ENCODE measurements around the gene GARIN5B.

The GARIN5B gene

GRCh38 chr19:55370305-55370988 is 7.4 kb upstream of the GARIN5B start, which contains the start of gene IL11:
Gene IL11 (minus strand): TSS chr19:55370463. CDS start chr19:55370310, 153 bp downstream.
- no peak for DNase-seq (ENCODE audit: low read depth in 2 of 2)

GRCh38 chr19:55369653-55370304 is 6.7 kb upstream of the GARIN5B start:
- DNase-seq (ENCODE audit: low read depth in 2 of 2), result peak in 1 of 2 donors; percentile 33

- no peak for DNase-seq (ENCODE audit: low read depth in 2 of 2)
These were observed 5.9 kb upstream of the GARIN5B start for GRCh38 chr19:55368701-55369563.

GRCh38 chr19:55368106-55368505 is 5.0 kb upstream of the GARIN5B start:
- DNase-seq (ENCODE audit: low read depth in 2 of 2), result no peak

- DNase-seq (ENCODE audit: low read depth in 2 of 2), result no peak
These were observed 3.7 kb upstream of the GARIN5B start for GRCh38 chr19:55366790-55367189.

GRCh38 chr19:55365964-55366363 is 2.9 kb upstream of the GARIN5B start:
- no peak for DNase-seq (ENCODE audit: low read depth in 2 of 2)

GRCh38 chr19:55365245-55365644 is 2.2 kb upstream of the GARIN5B start:
- DNase-seq (ENCODE audit: low read depth in 2 of 2), result no peak

GRCh38 chr19:55362174-55362989 is 678 bp downstream of the GARIN5B start:
- DNase-seq (ENCODE audit: low read depth in 2 of 2), result no peak

GRCh38 chr19:55360902-55361301 is 2.2 kb downstream of the GARIN5B start:
- no peak for DNase-seq (ENCODE audit: low read depth in 2 of 2)

- DNase-seq (ENCODE audit: low read depth in 2 of 2), result no peak
These were observed 3.8 kb downstream of the GARIN5B start for GRCh38 chr19:55358943-55359908.

- DNase-seq (ENCODE audit: low read depth in 2 of 2), result no peak
These were observed 4.6 kb downstream of the GARIN5B start for GRCh38 chr19:55358493-55358892.

- DNase-seq (ENCODE audit: low read depth in 2 of 2), result no peak
These were observed 7.7 kb downstream of the GARIN5B start for GRCh38 chr19:55355213-55355821.

GRCh38 chr19:55354698-55355212 is 8.3 kb downstream of the GARIN5B start, which contains the start of gene COX6B2:
Gene COX6B2 (minus strand): TSS chr19:55354719. CDS start chr19:55354521, 198 bp downstream.
- no peak for DNase-seq (ENCODE audit: low read depth in 2 of 2)

GRCh38 chr19:55353803-55354697 is 9.0 kb downstream of the GARIN5B start:
- no peak for DNase-seq (ENCODE audit: low read depth in 2 of 2)

- DNase-seq (ENCODE audit: low read depth in 2 of 2), result no peak
These were observed 9.7 kb downstream of the GARIN5B start for GRCh38 chr19:55353356-55353802.

GRCh38 chr19:55352549-55353145 is 10.4 kb downstream of the GARIN5B start:
- no peak for DNase-seq (ENCODE audit: low read depth in 2 of 2)

- DNase-seq (ENCODE audit: low read depth in 2 of 2), result no peak
These were observed 11.0 kb downstream of the GARIN5B start for GRCh38 chr19:55352040-55352439.

All from stimulated activated CD8-positive, alpha-beta memory T cell treated with anti-CD3 and anti-CD28 coated beads, Interleukin-2, amount 100 ng/mL, for 48 hours (primary cell).